Tibial artery (tissue), 4 donors: Measurements from ENCODE around the gene SPINK1.

ENCODE experiments used
- DNase-seq, 2 donors: peaks; one replicate each; pipeline ENCODE4 v3.0.0-alpha.2; 2019
- H3K27ac ChIP-seq, 2 donors: fragments of 200-600 bp; sonication (generic) in 1 of 2; 1 replicate in 1 of 2; 2 replicates in 1 of 2; pipeline ENCODE4 v1.5.1; 2018 to 2019; ENCODE audit warnings: mild to moderate bottlenecking in 1 of 2
- H3K27me3 ChIP-seq, 2 donors: fragments of 200-600 bp; sonication (generic) in 1 of 2; one replicate each; pipeline versions ENCODE4 v1.5.1 to v1.6.0; 2016 to 2019
- H3K36me3 ChIP-seq, 3 donors: fragments of 200-600 bp; sonication (generic) in 2 of 3; one replicate each; pipeline ENCODE4 v1.5.1; 2016 to 2019; ENCODE audit warnings: mild to moderate bottlenecking in 2 of 3
- H3K4me1 ChIP-seq, 4 donors: fragments of 200-600 bp; sonication (generic) in 2 of 4; 1 replicate in 3 of 4; 2 replicates in 1 of 4; pipeline ENCODE4 v1.5.1; 2016 to 2019
- H3K4me3 ChIP-seq, 2 donors: fragments of 200-600 bp; sonication (generic) in 1 of 2; 1 replicate in 1 of 2; 2 replicates in 1 of 2; pipeline ENCODE4 v1.5.1; 2018 to 2019; ENCODE audit warnings: mild to moderate bottlenecking in 2 of 2
- H3K9me3 ChIP-seq, 3 donors: fragments of 200-600 bp; sonication (generic) in 1 of 3; one replicate each; pipeline ENCODE4 v1.5.1; 2016 to 2019
- intact Hi-C: fragments of 100-400 bp; cut with DNase I; formaldehyde crosslinking; loops from one replicate; pipeline ENCODE4 v1.15.0; 2023; ENCODE audit warnings: low total_unique reads
- TF ChIP-seq, protein P1 (sequence below), 2 experiments: fragments of 200-600 bp in 1 of 2; fragments of 450-650 bp in 1 of 2; IDR thresholded peaks; one replicate each; pipeline ENCODE4 v1.5.1; 2017 to 2019; ENCODE audit warnings: antibody characterized with exemption in 2 of 2, mild to moderate bottlenecking in 1 of 2, moderate library complexity in 1 of 2

The SPINK1 gene

DNA sequence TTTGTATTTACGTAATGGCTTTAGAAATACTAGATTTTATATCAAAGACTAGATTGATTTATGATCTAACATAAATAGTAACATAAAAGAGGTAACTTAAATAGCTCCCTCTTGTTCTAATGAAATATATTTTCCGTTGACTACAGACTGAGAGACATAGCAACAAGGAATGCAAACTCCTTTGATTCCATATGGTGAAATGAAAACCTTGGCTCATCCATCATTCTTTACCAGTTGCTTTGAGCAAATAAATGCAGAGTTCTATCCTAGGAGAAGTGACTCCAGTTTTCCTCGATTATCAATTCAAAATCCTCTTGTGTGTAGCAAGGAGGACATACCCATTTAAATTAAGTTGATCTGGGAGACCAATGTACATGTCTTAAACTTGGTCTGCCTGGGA is 31.0 kb downstream of the SPINK1 start:
- H3K9me3 ChIP-seq = no peaks in the 10 kb centered on the region
- H3K4me1 ChIP-seq = no peaks in the 10 kb centered on the region
- no peak overlapping the region for H3K4me3 ChIP-seq
- no peaks in the 10 kb centered on the region for H3K36me3 ChIP-seq
- no peak for DNase-seq
- TF ChIP-seq, protein P1, sequence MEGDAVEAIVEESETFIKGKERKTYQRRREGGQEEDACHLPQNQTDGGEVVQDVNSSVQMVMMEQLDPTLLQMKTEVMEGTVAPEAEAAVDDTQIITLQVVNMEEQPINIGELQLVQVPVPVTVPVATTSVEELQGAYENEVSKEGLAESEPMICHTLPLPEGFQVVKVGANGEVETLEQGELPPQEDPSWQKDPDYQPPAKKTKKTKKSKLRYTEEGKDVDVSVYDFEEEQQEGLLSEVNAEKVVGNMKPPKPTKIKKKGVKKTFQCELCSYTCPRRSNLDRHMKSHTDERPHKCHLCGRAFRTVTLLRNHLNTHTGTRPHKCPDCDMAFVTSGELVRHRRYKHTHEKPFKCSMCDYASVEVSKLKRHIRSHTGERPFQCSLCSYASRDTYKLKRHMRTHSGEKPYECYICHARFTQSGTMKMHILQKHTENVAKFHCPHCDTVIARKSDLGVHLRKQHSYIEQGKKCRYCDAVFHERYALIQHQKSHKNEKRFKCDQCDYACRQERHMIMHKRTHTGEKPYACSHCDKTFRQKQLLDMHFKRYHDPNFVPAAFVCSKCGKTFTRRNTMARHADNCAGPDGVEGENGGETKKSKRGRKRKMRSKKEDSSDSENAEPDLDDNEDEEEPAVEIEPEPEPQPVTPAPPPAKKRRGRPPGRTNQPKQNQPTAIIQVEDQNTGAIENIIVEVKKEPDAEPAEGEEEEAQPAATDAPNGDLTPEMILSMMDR (IDR thresholded peaks at IDR 0.05) = no peak
- H3K27ac ChIP-seq = no peak overlapping the region
- intact Hi-C loops = no loop called here
- H3K27me3 ChIP-seq = no peaks in the 10 kb centered on the region

DNA sequence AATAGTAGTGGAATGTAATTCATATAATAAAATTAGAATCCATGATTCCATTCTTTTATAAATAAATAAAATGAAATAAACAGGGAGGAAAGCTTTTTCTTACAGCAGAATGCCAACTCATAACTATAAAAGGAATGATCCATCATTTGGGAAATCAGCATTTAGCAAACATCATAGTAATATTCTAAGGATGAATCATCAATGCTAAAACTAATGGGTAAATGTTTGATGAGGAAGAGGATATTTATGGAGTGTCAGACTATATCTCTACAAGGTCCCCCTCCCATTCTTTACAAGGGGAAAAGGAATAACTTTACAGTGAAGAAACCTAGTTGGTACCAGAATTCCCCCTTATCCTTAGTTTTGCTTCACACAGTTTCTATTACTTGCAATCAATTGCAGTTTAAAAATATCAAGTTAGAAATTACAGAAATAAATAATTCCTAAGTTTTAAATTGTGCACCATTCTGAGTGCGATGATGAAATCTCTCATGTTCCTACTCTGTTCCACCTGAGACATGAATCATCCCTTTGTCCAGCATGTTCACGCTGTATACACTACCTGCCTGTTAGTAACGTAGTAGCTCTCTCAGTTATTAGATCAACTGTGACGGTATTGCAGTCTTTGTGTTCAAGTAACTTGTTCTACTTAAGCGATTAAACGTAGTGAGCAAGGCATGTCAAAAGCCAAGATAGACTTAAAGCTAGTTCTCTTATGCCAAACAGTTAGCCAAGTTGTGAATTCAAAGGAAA is 34.7 kb downstream of the SPINK1 start:
- H3K9me3 ChIP-seq = no peaks in the 10 kb centered on the region
- H3K4me1 ChIP-seq = no peaks in the 10 kb centered on the region
- H3K27ac ChIP-seq = no peak overlapping the region
- H3K27me3 ChIP-seq = no peaks in the 10 kb centered on the region
- H3K4me3 ChIP-seq = no peak overlapping the region
- no peaks in the 10 kb centered on the region for H3K36me3 ChIP-seq
- TF ChIP-seq, protein P1 (IDR thresholded peaks at IDR 0.05) = no peak
- no peak for DNase-seq
- intact Hi-C loops = no loop called here

DNA sequence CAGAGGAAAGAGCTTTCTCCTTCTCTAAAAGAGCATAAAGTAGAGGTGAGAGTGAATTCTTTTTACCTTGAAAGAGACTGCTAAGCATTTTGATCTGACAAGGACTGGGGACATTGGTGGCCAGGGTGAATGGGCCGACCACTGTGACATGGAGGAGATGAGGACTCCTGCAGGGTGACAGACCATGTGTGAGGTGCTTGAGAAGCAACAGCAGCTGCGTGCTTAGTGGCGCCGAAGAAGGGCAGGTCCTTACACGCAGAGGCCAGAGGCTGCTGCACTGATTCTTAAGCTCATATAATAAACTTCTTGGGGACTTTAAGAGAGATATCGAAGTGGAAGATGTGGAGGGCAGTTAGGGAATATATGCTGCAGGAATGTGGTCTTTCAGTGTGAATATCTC is 40.3 kb downstream of the SPINK1 start:
- Histone ChIP-seq H3K4me1 (no peaks in the 10 kb centered on the region), H3K27ac (no peak overlapping the region), H3K27me3 (no peaks in the 10 kb centered on the region), H3K9me3 (no peaks in the 10 kb centered on the region), H3K4me3 (no peak overlapping the region), H3K36me3 (no peaks in the 10 kb centered on the region)
- intact Hi-C loops = no loop called here
- TF ChIP-seq, protein P1 (IDR thresholded peaks at IDR 0.05) = no peak
- no peak for DNase-seq

DNA sequence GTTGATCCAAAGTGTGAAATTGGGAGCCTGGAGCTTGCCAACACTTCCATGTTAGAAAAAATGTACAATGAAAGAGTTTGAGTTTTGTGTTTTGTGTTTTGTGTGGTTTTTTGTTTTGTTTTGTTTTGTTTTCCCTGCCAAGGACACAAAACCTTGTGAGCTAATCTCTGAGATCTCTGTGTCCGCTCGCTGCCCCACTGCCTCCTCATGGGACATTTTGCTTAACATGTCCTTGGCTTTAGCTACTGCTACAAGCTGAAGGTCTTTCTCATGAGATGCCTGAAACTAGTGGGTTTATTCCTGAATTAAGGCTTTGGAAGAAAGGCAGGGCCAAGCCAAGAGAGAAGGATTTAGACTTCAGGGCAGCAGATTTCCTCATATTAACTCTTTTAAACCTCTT is 41.7 kb downstream of the SPINK1 start:
- no peaks in the 10 kb centered on the region for H3K27me3 ChIP-seq
- no peaks in the 10 kb centered on the region for H3K36me3 ChIP-seq
- TF ChIP-seq, protein P1 (IDR thresholded peaks at IDR 0.05) = no peak
- H3K4me1 ChIP-seq = no peaks in the 10 kb centered on the region
- intact Hi-C loops = no loop called here
- H3K27ac ChIP-seq = no peak overlapping the region
- no peak overlapping the region for H3K4me3 ChIP-seq
- DNase-seq = no peak
- H3K9me3 ChIP-seq = no peaks in the 10 kb centered on the region

DNA sequence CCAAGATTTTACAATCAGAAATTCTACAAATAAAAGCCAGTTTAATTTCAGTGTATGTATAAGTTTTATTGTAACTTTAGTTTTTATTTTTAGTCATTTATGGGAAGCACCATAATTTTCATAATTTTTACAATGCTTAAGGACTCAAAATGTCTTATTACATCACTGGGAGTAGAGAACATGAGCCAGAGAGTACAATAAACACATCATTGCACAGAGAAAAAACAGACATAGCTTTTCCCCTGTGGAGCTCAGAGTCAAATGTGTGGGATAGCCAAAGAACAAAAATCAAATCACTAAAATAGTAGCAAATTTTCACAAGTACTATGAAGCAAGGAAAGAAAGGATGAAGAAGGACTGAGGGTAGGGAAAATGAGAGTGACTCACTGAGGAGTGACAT is 43.4 kb downstream of the SPINK1 start:
- TF ChIP-seq, protein P1 (IDR thresholded peaks at IDR 0.05) = no peak
- intact Hi-C loops = no loop called here
- H3K9me3 ChIP-seq = no peaks in the 10 kb centered on the region
- no peaks in the 10 kb centered on the region for H3K36me3 ChIP-seq
- H3K4me1 ChIP-seq = no peaks in the 10 kb centered on the region
- DNase-seq = no peak
- H3K27me3 ChIP-seq = no peaks in the 10 kb centered on the region
- no peak overlapping the region for H3K4me3 ChIP-seq
- no peak overlapping the region for H3K27ac ChIP-seq
